Measurements from ENCODE around the gene SMAD3.

Gene SMAD3

GRCh38 chr15:67165254-67166253, 100.2 kb downstream of the SMAD3 start:
- DNase-seq (ENCODE audit: low spot score), result no peak

- no peak for DNase-seq (ENCODE audit: low spot score)
These were observed 101.0 kb downstream of the SMAD3 start for GRCh38 chr15:67166280-67167009.

- DNase-seq (ENCODE audit: low spot score), result no peak
These were observed 101.7 kb downstream of the SMAD3 start for GRCh38 chr15:67167091-67167490.

GRCh38 chr15:67168694-67169093, 103.3 kb downstream of the SMAD3 start:
- DNase-seq (ENCODE audit: low spot score), result no peak

- no peak for DNase-seq (ENCODE audit: low spot score)
These were observed 104.9 kb downstream of the SMAD3 start for GRCh38 chr15:67170143-67170925.

- no peak for DNase-seq (ENCODE audit: low spot score)
These were observed 106.1 kb downstream of the SMAD3 start for GRCh38 chr15:67171471-67171870.

GRCh38 chr15:67172172-67172571, 106.8 kb downstream of the SMAD3 start:
- no peak for DNase-seq (ENCODE audit: low spot score)

GRCh38 chr15:67173005-67173404, 107.6 kb downstream of the SMAD3 start:
- no peak for DNase-seq (ENCODE audit: low spot score)

- no peak for DNase-seq (ENCODE audit: low spot score)
These were observed 108.4 kb downstream of the SMAD3 start for GRCh38 chr15:67173786-67174185.

GRCh38 chr15:67174446-67174845, 109.0 kb downstream of the SMAD3 start:
- DNase-seq (ENCODE audit: low spot score), result no peak

GRCh38 chr15:67174864-67175573, 109.6 kb downstream of the SMAD3 start:
- peak; percentile 56 for DNase-seq (ENCODE audit: low spot score)

GRCh38 chr15:67175643-67176071, 110.3 kb downstream of the SMAD3 start:
- DNase-seq (ENCODE audit: low spot score), result no peak

GRCh38 chr15:67176195-67176971, 111.0 kb downstream of the SMAD3 start:
- no peak for DNase-seq (ENCODE audit: low spot score)

GRCh38 chr15:67177752-67178151, 112.3 kb downstream of the SMAD3 start:
- DNase-seq (ENCODE audit: low spot score), result no peak

GRCh38 chr15:67178569-67179210, 113.3 kb downstream of the SMAD3 start:
- DNase-seq (ENCODE audit: low spot score), result no peak

GRCh38 chr15:67179411-67179995, 114.1 kb downstream of the SMAD3 start:
- no peak for DNase-seq (ENCODE audit: low spot score)

- DNase-seq (ENCODE audit: low spot score), result no peak
These were observed 114.6 kb downstream of the SMAD3 start for GRCh38 chr15:67180035-67180434.

GRCh38 chr15:67180514-67181191, 115.3 kb downstream of the SMAD3 start:
- DNase-seq (ENCODE audit: low spot score), result no peak

GRCh38 chr15:67181221-67181639, 115.8 kb downstream of the SMAD3 start:
- no peak for DNase-seq (ENCODE audit: low spot score)

Measured in LoVo (cell line).